ENCODE results near the gene MRPL45. TPM values are rescaled to one million over a fixed set of nuclear protein-coding genes. Genes with fewer than 3 reads are reported as not detected.
A peak's percentile ranks its signal among the peaks of the same experiment; 100 is the strongest.
"Not testable (repeated sequence)": the region's sequence is repeated elsewhere in the genome, so short reads cannot be mapped to it uniquely, and the experiment has no call there.

Gene MRPL45
- 10 to 100 TPM; 26.8 to 36.3 TPM for total RNA-seq
- polyA plus RNA-seq (ENCODE audit: insufficient read length in 2 of 2) = 10 to 100 TPM; 32.3 to 36.4 TPM
- long read RNA-seq, donor 1, transcript MRPL45-203 (8 exons, 1,705 nt) = major isoform, 10 of 22 reads
- long read RNA-seq, donor 1, partial matches to known transcripts = 12 of 22 reads
- long read RNA-seq, donor 1, other reads (novel, unspliced or antisense) = 0 of 22 reads
- long read RNA-seq, donor 2, partial matches to known transcripts = 0 of 3 reads
- long read RNA-seq, donor 2, other reads (novel, unspliced or antisense) = 0 of 3 reads
- long read RNA-seq, donor 3, partial matches to known transcripts = 0 of 4 reads
- long read RNA-seq, donor 3, other reads (novel, unspliced or antisense) = 0 of 4 reads
- long read RNA-seq, donor 4, transcript MRPL45-203 (8 exons, 1,705 nt) = major isoform, 32 of 32 reads
- long read RNA-seq, donor 4, partial matches to known transcripts = 0 of 32 reads
- long read RNA-seq, donor 4, other reads (novel, unspliced or antisense) = 0 of 32 reads

DNA sequence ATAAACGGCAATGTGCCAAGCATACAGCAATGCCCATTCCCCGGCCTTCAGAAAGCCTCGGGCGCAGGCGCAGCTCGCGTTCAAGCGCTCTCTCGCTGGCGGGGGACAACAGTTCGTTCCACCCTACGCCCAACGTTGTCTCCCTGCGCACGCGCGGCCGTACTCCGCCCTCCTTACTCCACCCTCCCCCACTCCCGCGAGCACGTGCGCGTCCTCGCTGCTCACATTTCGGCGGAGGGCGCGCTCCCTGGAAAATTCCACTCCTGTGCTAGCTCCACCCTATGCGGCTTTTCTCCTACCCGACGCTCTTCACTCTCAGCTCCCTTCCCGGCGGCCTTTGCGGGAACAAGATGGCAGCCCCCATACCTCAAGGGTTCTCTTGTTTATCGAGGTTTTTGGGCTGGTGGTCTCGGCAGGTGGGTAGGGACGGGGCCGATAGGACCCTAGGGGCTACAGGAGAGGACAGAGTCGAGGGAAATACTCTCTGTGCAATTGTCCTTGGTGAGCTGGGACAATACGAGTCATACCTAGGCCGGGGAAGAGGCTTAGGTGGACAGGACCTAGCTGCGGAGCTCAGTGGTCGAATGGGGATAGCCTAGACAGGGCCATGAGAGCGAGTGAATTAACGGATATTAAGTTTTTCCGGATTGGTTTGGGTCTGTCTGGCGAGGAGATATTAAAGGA is at the start of gene MRPL45:
MRPL45 (plus strand) TSS at position 335 of the 684 bp plus-strand sequence; CDS start at position 351, 16 bp downstream.
- peak within 1 kb of the TSS; percentile 81 for H3K27ac ChIP-seq (ENCODE audit: low read depth, low read length)
- not testable (repeated sequence) for H3K27me3 ChIP-seq (ENCODE audit: control insufficient read depth, insufficient read depth, low read length); H3K9me3 ChIP-seq (ENCODE audit: control insufficient read depth, insufficient read depth, low read length); H3K4me1 ChIP-seq (ENCODE audit: control insufficient read depth, insufficient read depth, low read length); H3K36me3 ChIP-seq (ENCODE audit: control insufficient read depth, insufficient read depth, low read length)
- WGBS (ENCODE audit: insufficient coverage) = 0% methylated on average over 36 of the region's 48 CpGs
- DNase-seq (ENCODE audit: low read depth in 4 of 6, low spot score in 6 of 6) = peak; percentile 87 to 99 (median 92)
- H3K4me3 ChIP-seq (ENCODE audit: low read depth, low read length) = peak within 1 kb of the TSS; percentile 63

DNA sequence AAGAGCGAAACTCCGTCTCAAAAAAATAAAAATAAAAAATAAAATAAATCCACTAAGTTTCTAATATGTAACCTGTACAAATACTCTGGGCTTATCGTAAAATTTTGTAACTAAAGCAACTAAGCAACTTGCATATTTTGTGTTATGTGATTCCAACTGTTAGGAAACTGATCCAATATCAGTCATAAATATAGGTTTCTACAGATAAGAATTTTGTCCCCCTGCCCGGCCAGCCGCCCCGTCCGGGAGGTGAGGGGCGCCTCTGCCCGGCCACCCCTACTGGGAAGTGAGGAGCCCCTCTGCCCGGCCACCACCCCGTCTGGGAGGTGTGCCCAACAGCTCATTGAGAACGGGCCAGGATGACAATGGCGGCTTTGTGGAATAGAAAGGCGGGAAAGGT is 43.8 kb upstream of the MRPL45 start:
- DNase-seq (ENCODE audit: low read depth in 4 of 6, low spot score in 6 of 6); H3K27ac ChIP-seq (ENCODE audit: low read depth, low read length); H3K4me3 ChIP-seq (ENCODE audit: low read depth, low read length); H3K9me3 ChIP-seq (ENCODE audit: control insufficient read depth, insufficient read depth, low read length); H3K36me3 ChIP-seq (ENCODE audit: control insufficient read depth, insufficient read depth, low read length); H3K4me1 ChIP-seq (ENCODE audit: control insufficient read depth, insufficient read depth, low read length); H3K27me3 ChIP-seq (ENCODE audit: control insufficient read depth, insufficient read depth, low read length): not testable (repeated sequence)
- no CpG with 5 or more reads among the region's 14 CpGs for WGBS (ENCODE audit: insufficient coverage)

DNA sequence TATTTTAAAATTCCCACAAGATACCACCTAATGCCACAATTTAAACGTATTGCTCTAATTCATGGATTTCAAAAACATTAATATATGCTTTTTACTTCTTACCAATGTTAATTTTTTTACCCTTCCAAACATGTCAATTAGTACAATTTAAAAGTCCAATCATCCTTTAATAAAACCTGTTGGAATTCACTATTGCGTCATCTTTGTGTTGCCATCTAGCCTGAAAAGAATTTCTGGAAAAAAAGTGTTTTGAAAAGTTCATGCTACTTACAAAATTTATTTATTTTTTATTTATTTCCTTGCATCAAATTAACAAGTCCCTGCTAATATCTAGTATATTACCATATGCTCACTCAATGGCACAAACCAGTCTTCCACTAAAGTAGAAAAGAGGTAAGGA is 42.6 kb upstream of the MRPL45 start:
- not testable (repeated sequence) for H3K9me3 ChIP-seq (ENCODE audit: control insufficient read depth, insufficient read depth, low read length); DNase-seq (ENCODE audit: low read depth in 4 of 6, low spot score in 6 of 6); H3K4me3 ChIP-seq (ENCODE audit: low read depth, low read length); H3K4me1 ChIP-seq (ENCODE audit: control insufficient read depth, insufficient read depth, low read length); H3K27ac ChIP-seq (ENCODE audit: low read depth, low read length); H3K27me3 ChIP-seq (ENCODE audit: control insufficient read depth, insufficient read depth, low read length); H3K36me3 ChIP-seq (ENCODE audit: control insufficient read depth, insufficient read depth, low read length)
- WGBS (ENCODE audit: insufficient coverage) = no CpG with 5 or more reads among the region's 2 CpGs

GRCh38 chr17:38257013-38257621 is 39.9 kb upstream of the MRPL45 start:
- peak overlapping the region; percentile 47 for H3K27ac ChIP-seq (ENCODE audit: low read depth, low read length)
- not testable (repeated sequence) for H3K9me3 ChIP-seq (ENCODE audit: control insufficient read depth, insufficient read depth, low read length); H3K4me1 ChIP-seq (ENCODE audit: control insufficient read depth, insufficient read depth, low read length); H3K36me3 ChIP-seq (ENCODE audit: control insufficient read depth, insufficient read depth, low read length); H3K27me3 ChIP-seq (ENCODE audit: control insufficient read depth, insufficient read depth, low read length)
- DNase-seq (ENCODE audit: low read depth in 4 of 6, low spot score in 6 of 6) = peak; percentile 24 to 95 (median 50)
- H3K4me3 ChIP-seq (ENCODE audit: low read depth, low read length) = peak overlapping the region; percentile 37
- 0% methylated on average over 37 of the region's 73 CpGs for WGBS (ENCODE audit: insufficient coverage)

DNA sequence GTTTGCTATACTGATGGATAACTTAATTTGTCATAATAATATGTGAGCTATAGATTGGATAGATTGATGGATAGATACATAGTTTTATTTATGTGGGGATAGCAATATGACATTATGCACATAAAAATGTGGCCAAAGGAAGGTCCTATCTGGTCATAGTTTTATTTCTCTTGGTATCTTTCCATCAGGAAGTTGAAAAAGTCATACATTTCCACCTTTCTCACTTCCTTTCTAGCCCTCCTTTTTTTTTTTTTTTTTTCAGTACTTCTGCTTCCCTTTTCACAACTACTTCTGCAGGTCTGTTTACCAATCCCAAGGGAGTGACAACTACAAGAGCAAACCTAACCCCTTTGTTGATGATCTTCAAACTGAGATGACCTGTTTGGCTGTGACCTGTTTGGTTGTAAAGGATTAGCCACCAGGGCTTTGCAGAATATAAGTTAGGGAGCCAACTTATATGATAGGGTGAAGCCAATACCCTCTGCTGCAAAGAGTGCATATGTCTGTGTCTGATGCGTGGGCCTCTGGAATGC is 30.9 kb upstream of the MRPL45 start:
- not testable (repeated sequence) for H3K4me3 ChIP-seq (ENCODE audit: low read depth, low read length); H3K27ac ChIP-seq (ENCODE audit: low read depth, low read length); H3K4me1 ChIP-seq (ENCODE audit: control insufficient read depth, insufficient read depth, low read length); H3K9me3 ChIP-seq (ENCODE audit: control insufficient read depth, insufficient read depth, low read length); H3K36me3 ChIP-seq (ENCODE audit: control insufficient read depth, insufficient read depth, low read length); H3K27me3 ChIP-seq (ENCODE audit: control insufficient read depth, insufficient read depth, low read length); DNase-seq (ENCODE audit: low read depth in 4 of 6, low spot score in 6 of 6)
- no CpG with 5 or more reads among the region's 1 CpG for WGBS (ENCODE audit: insufficient coverage)

DNA sequence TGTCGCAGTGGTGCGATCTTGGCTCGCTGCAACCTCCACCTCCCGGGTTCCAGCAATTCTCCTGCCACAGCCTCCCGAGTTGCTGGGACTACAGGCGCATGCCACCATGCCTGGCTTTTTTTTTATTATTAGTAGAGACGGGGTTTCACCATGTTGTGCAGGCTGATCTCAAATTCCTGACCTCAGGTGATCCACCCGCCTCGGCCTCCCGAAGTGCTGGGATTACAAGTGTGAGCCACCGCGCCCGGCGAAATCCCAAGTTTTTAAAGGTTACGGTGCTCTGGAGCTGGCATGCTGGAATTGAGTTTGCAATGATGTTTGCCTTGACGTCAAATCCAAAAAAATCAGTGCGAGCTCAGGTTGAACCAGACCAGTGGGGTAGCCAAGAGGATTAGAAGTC is 30.4 kb upstream of the MRPL45 start:
- H3K9me3 ChIP-seq (ENCODE audit: control insufficient read depth, insufficient read depth, low read length); DNase-seq (ENCODE audit: low read depth in 4 of 6, low spot score in 6 of 6); H3K4me1 ChIP-seq (ENCODE audit: control insufficient read depth, insufficient read depth, low read length); H3K27me3 ChIP-seq (ENCODE audit: control insufficient read depth, insufficient read depth, low read length); H3K27ac ChIP-seq (ENCODE audit: low read depth, low read length); H3K4me3 ChIP-seq (ENCODE audit: low read depth, low read length); H3K36me3 ChIP-seq (ENCODE audit: control insufficient read depth, insufficient read depth, low read length): not testable (repeated sequence)
- 91% methylated on average over 8 of the region's 17 CpGs for WGBS (ENCODE audit: insufficient coverage)

DNA sequence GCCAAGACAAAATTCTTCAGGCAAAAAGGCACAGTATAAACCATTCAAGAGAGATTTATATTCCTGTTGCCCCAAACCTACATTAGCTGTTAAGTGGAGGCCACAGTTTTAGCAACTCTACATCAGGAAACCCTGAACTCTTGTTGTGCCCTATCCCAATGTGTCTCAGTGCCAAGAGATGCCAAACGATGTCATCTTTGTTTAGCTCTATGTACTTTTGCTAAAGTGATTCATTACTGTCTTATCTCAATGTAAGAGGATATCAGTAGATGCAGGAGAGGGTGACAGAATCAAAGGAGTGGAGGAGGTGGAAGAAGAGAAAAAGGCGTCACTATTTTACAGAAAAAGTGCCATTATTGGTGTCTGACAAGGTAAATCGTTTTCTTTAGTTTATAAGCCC is 28.8 kb upstream of the MRPL45 start:
- H3K27ac ChIP-seq (ENCODE audit: low read depth, low read length); DNase-seq (ENCODE audit: low read depth in 4 of 6, low spot score in 6 of 6); H3K9me3 ChIP-seq (ENCODE audit: control insufficient read depth, insufficient read depth, low read length); H3K27me3 ChIP-seq (ENCODE audit: control insufficient read depth, insufficient read depth, low read length); H3K4me3 ChIP-seq (ENCODE audit: low read depth, low read length); H3K4me1 ChIP-seq (ENCODE audit: control insufficient read depth, insufficient read depth, low read length); H3K36me3 ChIP-seq (ENCODE audit: control insufficient read depth, insufficient read depth, low read length): not testable (repeated sequence)
- WGBS (ENCODE audit: insufficient coverage) = no CpG with 5 or more reads among the region's 3 CpGs

GRCh38 chr17:38269045-38269444 is 27.9 kb upstream of the MRPL45 start:
- H3K4me3 ChIP-seq (ENCODE audit: low read depth, low read length); H3K9me3 ChIP-seq (ENCODE audit: control insufficient read depth, insufficient read depth, low read length); H3K27ac ChIP-seq (ENCODE audit: low read depth, low read length); H3K27me3 ChIP-seq (ENCODE audit: control insufficient read depth, insufficient read depth, low read length); DNase-seq (ENCODE audit: low read depth in 4 of 6, low spot score in 6 of 6); H3K36me3 ChIP-seq (ENCODE audit: control insufficient read depth, insufficient read depth, low read length); H3K4me1 ChIP-seq (ENCODE audit: control insufficient read depth, insufficient read depth, low read length): not testable (repeated sequence)
- WGBS (ENCODE audit: insufficient coverage) = no CpG with 5 or more reads among the region's 1 CpG

DNA sequence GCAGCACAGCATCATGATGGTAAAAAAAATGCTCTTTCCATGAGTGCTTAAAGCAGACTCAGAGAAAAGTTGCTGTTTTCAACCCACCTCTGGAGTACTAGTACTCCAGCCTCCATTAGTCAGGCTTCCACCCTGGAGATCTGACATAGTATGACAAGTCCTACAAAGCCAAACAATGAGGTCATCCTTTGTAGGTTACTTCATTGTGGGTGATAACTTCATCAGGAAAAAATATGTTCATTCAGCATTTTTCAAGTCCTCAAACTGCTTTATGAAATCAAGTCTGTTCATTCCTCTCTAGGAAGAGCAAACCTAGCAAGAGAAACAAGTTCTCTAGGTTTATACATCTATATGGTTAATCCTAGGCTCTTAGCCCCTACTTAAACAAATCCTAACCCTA is 27.4 kb upstream of the MRPL45 start:
- not testable (repeated sequence) for H3K36me3 ChIP-seq (ENCODE audit: control insufficient read depth, insufficient read depth, low read length); H3K4me1 ChIP-seq (ENCODE audit: control insufficient read depth, insufficient read depth, low read length); H3K9me3 ChIP-seq (ENCODE audit: control insufficient read depth, insufficient read depth, low read length); DNase-seq (ENCODE audit: low read depth in 4 of 6, low spot score in 6 of 6); H3K27ac ChIP-seq (ENCODE audit: low read depth, low read length); H3K27me3 ChIP-seq (ENCODE audit: control insufficient read depth, insufficient read depth, low read length); H3K4me3 ChIP-seq (ENCODE audit: low read depth, low read length)

Data from spinal cord (tissue), 10 donors.